Ectodermal cell (in vitro differentiated cells): ENCODE data around the gene GHITM.
"Not testable (repeated sequence)": the region's sequence is repeated elsewhere in the genome, so short reads cannot be mapped to it uniquely, and the experiment has no call there.

ENCODE experiments used
- H3K27ac ChIP-seq: 2 replicates; pipeline ENCODE4 v1.7.0; 2013; ENCODE audit warnings: mild to moderate bottlenecking, low read depth, low read length; ENCODE audit not compliant: insufficient read depth, poor library complexity, severe bottlenecking
- H3K27me3 ChIP-seq: 2 replicates; pipeline ENCODE4 v1.7.0; 2013; ENCODE audit warnings: mild to moderate bottlenecking, low read length; ENCODE audit not compliant: insufficient read depth, control insufficient read depth, poor library complexity, severe bottlenecking
- H3K36me3 ChIP-seq: one replicate; pipeline ENCODE4 v1.7.0; 2013; ENCODE audit warnings: low read length; ENCODE audit not compliant: control insufficient read depth, insufficient read depth
- H3K4me1 ChIP-seq: one replicate; pipeline ENCODE4 v1.7.0; 2013; ENCODE audit warnings: low read length; ENCODE audit not compliant: control insufficient read depth, insufficient read depth
- H3K4me3 ChIP-seq: 2 replicates; pipeline ENCODE4 v1.7.0; 2013; ENCODE audit warnings: low read depth, low read length, control low read depth; ENCODE audit not compliant: insufficient read depth
- H3K9me3 ChIP-seq: 2 replicates; pipeline ENCODE4 v1.7.0; 2013; ENCODE audit warnings: mild to moderate bottlenecking, low read length, moderate library complexity; ENCODE audit not compliant: control insufficient read depth
- WGBS, 2 experiments: methylation state at CpG; one replicate each; pipeline ENCODE4 v1.1.7; 2013; ENCODE audit warnings: missing lambda C conversion rate in 2 of 2; 5-methylcytosine and 5-hydroxymethylcytosine counted together

Gene GHITM

DNA sequence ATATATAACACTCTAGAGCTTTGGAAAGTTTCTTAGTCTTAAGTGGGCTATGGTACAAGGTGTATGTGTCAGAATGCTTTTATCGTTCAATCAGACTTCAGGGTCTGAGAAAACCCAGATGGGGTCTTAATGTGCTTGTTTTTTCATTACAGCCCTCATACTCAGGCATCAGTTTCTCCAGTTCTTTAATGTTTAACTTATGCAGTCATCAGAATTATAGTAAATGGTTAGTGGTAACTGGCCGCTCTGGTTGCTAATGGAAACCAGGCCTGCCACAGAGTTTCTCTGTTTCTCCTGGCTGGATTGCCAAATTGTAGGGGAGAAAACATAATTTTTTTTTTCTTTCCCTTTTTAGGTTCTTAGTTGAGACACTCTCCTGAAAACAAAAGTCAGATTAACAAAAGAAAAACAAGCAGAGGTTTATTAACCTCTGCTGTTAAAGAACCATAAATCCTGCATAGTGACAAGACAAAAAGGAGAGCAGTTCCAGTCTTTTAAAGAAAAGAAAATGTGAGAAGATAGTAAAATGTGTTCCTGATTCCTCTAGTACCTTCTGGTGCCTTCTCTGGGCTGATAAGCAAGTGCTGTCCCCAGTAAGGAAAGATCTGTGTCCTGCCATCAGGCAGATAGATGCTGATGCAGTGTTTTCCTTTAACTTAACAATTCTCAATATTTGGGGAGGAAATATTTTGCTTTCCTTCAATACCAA lies 21.5 kb upstream of the GHITM start:
- Histone ChIP-seq H3K4me1 (no peaks in the 10 kb centered on the region), H3K36me3 (no peaks in the 10 kb centered on the region), H3K4me3 (no peak overlapping the region), H3K27me3 (no peaks in the 10 kb centered on the region), H3K9me3 (no peaks in the 10 kb centered on the region), H3K27ac (no peak overlapping the region)
- 84 to 100% methylated on average over 1 to 2 of the region's 2 CpGs for WGBS, 2 experiments

DNA sequence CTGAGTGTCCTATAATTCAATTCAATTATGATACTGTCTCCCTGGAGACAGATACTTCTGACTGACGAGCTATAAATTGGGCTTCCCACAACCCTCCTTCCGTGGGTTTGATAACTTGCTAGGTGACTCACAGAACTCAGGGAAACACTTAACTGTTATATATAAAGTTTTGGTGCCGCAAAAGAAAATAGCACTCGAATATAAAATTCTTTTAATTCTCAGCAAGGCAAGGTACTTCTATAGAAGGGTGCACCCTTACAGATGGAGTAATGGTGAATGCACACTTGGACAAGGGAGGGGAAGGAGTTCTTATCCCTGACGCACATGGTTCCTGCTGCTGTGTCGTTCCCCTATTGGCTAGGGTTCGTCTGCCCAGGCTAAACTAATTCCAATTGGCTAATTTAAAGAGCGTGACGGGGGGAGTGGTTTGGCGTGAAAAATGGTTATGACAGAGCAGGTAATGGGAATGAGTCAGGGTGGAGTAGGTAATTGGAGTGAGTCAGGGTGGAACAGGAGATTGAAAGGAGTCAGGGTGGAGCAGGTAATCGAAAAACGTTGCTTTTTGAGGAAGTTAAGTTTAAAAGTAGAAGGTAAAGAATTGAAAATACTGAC lies 20.8 kb upstream of the GHITM start:
- Histone ChIP-seq H3K9me3 (no peaks in the 10 kb centered on the region), H3K27ac (no peak overlapping the region), H3K4me3 (no peak overlapping the region), H3K27me3 (no peaks in the 10 kb centered on the region), H3K4me1 (no peaks in the 10 kb centered on the region), H3K36me3 (no peaks in the 10 kb centered on the region)
- 93 to 95% methylated on average over 12 of the region's 12 CpGs for WGBS, 2 experiments

DNA sequence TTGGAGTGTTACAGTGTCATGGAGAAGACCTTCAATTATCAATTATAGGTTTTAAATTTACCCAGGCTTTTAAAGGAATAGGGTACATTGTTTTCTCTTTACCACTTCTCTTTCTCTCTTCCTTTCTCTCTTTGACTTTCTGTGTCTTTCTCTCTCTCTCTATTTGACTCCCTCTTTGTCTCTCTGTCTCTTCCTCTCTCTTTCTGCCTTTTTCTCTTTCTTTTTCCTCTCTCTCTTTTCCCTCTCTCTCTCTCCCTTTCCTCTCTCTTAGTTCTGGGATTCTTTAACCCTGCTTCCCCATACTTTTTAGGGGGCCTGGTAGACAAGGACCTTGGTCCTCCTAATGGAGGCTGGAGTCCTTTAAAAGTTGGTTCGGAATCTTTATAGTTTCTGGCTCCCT lies 15.9 kb upstream of the GHITM start:
- WGBS, 2 experiments = 80 to 90% methylated on average over 1 of the region's 1 CpG

DNA sequence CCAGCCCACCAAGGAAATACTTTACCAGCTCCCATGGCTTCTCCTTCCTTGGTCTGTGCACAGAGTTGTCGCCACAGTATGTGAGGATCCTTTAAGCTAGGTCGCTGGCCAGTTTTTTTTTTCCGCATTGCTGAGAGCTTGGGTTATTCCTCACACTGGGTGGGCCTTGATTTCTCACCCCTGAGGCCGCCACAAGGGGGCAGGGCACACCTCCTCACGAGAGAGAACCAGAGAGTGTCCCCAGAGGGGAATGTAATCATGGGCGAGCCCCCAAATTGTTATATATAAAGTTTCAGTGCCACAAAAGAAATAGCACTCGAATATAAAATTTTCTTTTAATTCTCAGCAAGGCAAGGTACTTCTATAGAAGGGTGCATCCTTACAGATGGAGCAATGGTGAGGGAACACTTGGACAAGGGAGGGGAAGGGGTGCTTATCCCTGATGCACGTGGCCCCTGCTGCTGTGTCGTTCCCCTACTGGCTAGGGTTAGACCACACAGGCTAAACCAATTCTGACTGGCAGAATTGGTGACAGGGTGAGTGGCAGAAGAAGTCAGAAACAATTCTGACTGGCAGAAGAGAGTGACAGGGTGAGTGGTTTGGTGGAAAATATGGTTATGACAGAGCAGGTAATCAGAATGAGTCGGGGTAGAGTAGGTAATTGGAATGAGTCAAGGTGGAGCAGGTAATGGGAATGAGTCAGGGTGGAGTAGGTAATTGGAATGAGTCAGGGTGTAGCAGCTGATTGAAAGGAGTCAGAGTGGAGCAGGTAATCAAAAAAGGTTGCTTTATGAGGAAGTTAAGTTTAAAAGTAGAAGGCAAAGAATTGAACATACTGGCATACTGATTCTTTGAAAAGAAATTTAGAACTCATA lies 13.2 kb upstream of the GHITM start:
- H3K4me1 ChIP-seq, H3K9me3 ChIP-seq, H3K4me3 ChIP-seq, H3K27me3 ChIP-seq, H3K27ac ChIP-seq, H3K36me3 ChIP-seq: not testable (repeated sequence)
- 79 to 82% methylated on average over 9 to 10 of the region's 10 CpGs for WGBS, 2 experiments

More for the DNA sequence above, 15.9 kb upstream of the GHITM start:
- Histone ChIP-seq H3K9me3 (no peaks in the 10 kb centered on the region), H3K36me3 (no peaks in the 10 kb centered on the region), H3K4me1 (no peaks in the 10 kb centered on the region), H3K27ac (no peak overlapping the region), H3K4me3 (no peak overlapping the region), H3K27me3 (no peaks in the 10 kb centered on the region)

DNA sequence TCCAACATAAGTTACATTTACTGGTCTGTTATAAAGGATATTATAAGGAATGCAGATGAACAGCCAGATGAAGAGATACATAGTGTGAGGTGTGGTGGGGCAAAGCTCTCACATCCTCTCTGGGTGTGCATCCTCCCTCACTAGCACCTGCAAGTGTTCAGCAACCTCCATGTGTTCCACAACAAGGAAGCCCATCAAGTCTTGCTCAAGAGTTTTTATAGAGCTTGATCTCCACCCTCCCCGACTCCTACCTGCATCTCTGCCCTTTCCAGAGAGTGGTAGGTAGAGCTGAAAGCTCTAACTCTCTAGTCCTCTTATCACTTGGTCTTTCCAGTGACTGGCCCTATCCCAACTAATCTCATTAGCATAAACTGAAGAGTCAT lies 12.5 kb upstream of the GHITM start:
- Histone ChIP-seq H3K27me3 (peaks cover 6% of the 10 kb centered on the region), H3K4me1 (no peaks in the 10 kb centered on the region), H3K36me3 (no peaks in the 10 kb centered on the region), H3K9me3 (no peaks in the 10 kb centered on the region), H3K4me3 (no peak overlapping the region), H3K27ac (no peak overlapping the region)
- 72 to 93% methylated on average over 1 of the region's 1 CpG for WGBS, 2 experiments

DNA sequence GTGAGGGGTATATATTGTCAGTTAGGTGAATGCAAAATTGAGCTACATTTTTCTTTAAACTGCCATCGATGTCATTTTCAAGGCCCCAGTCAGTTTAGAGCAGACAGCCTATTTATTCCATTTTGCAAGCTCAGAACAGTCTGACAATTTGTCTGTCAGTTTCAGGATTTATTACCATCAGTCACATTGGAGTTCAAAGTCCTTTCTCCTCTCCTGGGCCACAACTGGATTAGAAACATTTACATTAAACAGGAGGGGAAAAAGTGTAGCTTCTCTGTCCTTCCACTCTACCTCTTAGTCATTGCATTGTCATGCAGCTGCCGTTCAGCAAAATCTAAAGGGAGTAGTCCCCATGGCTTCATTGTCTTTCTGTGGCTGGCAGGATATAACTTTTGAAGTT lies 3.5 kb upstream of the GHITM start:
- 62 to 78% methylated on average over 2 of the region's 2 CpGs for WGBS, 2 experiments
- Histone ChIP-seq H3K27me3 (peaks cover 15% of the 10 kb centered on the region), H3K27ac (no peak overlapping the region), H3K9me3 (no peaks in the 10 kb centered on the region), H3K36me3 (no peaks in the 10 kb centered on the region), H3K4me1 (no peaks in the 10 kb centered on the region), H3K4me3 (no peak overlapping the region)

DNA sequence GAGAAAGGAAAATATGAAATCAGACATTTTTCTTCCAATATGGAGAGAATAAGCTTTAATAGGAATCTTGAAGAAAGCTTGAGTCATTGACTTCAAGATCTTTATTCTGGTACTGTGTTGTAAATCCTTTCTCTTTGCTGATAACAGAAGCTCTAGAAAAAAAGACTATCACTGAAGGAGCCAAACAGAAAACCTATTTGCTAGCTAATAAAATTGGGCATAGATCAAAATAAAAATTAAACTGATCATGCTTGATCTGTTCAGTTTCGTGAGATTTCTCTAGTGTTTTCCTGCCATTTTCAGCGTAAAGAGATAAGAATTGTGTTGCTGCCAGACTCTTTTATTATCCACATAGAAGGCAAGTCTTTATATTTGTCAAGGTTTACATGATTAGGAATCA lies 1.5 kb upstream of the GHITM start:
- H3K4me1 ChIP-seq = no peaks in the 10 kb centered on the region
- H3K27me3 ChIP-seq = peaks cover 3% of the 10 kb centered on the region
- peaks cover 8% of the 10 kb centered on the region for H3K36me3 ChIP-seq
- 91 to 100% methylated on average over 2 of the region's 2 CpGs for WGBS, 2 experiments
- H3K4me3 ChIP-seq = no peak overlapping the region
- H3K27ac ChIP-seq = no peak overlapping the region
- no peaks in the 10 kb centered on the region for H3K9me3 ChIP-seq

DNA sequence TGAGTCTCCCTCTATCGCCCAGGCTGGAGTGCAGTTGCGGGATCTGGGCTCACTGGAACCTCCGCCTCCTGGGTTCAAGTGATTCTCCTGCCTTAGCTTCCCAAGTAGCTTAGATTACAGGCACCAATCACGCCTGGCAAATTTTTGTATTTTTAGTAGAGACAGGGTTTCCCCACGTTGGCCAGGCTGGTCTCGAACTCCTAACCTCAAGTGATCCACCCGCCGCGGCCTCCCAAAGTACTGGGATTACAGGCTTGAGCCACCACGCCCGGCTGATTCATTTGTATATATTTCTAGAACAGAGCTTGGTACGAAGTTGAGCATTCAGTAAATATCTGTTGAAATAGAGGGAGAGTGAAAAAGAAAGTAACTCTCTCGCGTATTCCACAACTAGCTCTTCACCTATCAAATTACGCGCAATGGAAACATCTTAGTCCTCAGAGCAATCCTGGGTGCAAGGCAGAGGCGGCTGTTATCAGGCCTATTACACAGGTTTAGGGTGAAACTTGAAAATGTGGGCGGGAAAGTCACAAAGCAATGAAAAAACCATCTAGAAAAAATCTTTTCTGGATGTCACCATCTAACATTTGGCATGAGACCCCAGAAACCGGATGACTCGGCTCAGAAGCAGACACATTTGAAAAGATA lies 707 bp upstream of the GHITM start:
- peaks cover 12% of the 10 kb centered on the region for H3K36me3 ChIP-seq
- H3K27me3 ChIP-seq = peaks cover 3% of the 10 kb centered on the region
- no peak overlapping the region for H3K27ac ChIP-seq
- 87 to 90% methylated on average over 20 of the region's 20 CpGs for WGBS, 2 experiments
- H3K4me1 ChIP-seq = no peaks in the 10 kb centered on the region
- peak overlapping the region; percentile 88 for H3K4me3 ChIP-seq
- no peaks in the 10 kb centered on the region for H3K9me3 ChIP-seq

DNA sequence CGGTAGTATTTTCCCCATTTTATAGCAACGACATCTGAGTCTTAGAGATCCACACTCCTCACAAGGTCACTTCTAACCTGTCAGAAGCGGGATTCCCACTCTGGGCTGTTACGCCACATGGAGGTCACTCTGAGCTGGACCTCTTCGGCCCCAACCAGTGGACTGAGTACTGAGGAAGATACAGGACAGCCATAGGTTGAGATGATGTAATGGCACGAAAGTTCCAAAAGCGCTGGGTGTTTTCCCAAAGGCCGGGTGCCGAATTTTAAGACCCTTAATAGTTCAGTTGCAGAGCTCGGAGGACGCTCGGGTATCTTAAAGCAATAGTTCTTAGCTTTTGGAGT lies 699 bp downstream of the GHITM start:
- Histone ChIP-seq H3K9me3 (no peaks in the 10 kb centered on the region), H3K27ac (no peak overlapping the region), H3K27me3 (peaks cover 3% of the 10 kb centered on the region), H3K36me3 (peaks cover 22% of the 10 kb centered on the region), H3K4me3 (peak overlapping the region; percentile 88), H3K4me1 (no peaks in the 10 kb centered on the region)
- 15 to 16% methylated on average over 12 of the region's 12 CpGs for WGBS, 2 experiments

DNA sequence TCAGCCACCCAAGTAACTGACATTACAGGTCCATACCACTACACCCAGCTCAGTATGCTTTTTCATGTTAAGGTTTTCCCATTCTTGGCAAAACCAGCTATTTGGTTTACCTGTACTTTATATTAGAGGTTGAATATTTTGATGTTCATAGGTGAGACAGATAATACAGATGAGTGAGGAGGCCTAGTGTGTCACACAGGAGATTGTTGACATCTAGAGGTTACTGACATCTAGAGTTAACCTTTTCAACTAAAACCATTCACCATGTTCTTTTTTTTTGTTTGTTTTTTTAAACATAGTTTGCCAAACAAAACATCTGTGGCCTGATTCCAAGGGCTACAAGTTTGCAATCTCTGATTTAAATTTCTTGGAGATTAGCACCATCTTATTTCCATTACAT lies 8.0 kb downstream of the GHITM start:
- H3K27me3 ChIP-seq = no peaks in the 10 kb centered on the region
- H3K36me3 ChIP-seq = peaks cover 41% of the 10 kb centered on the region
- no peaks in the 10 kb centered on the region for H3K4me1 ChIP-seq
- H3K4me3 ChIP-seq = no peak overlapping the region
- no peak overlapping the region for H3K27ac ChIP-seq
- H3K9me3 ChIP-seq = no peaks in the 10 kb centered on the region
